MM.1S (cell line): ENCODE results near the gene TMEM115.
A peak's percentile ranks its signal among the peaks of the same experiment; 100 is the strongest.

Source experiments
- DNase-seq: peaks from one replicate; pipeline ENCODE4 v3.0.0-alpha.2; 2015
- H2AFZ ChIP-seq: fragments of 300-600 bp; sonication (generic); 2 replicates; pipeline ENCODE4 v1.6.0; 2016; ENCODE audit warnings: antibody characterized with exemption, low read length
- H3F3A ChIP-seq: fragments of 300-600 bp; sonication (generic); 2 replicates; pipeline ENCODE4 v1.6.1; 2016; ENCODE audit warnings: mild to moderate bottlenecking, antibody characterized with exemption, low read length, moderate library complexity, mixed read lengths; ENCODE audit not compliant: insufficient read depth
- H3K27ac ChIP-seq: fragments of 300-600 bp; sonication (generic); 2 replicates; pipeline ENCODE4 v1.5.1; 2016; ENCODE audit warnings: mild to moderate bottlenecking, low read length
- H3K27me3 ChIP-seq: fragments of 300-600 bp; sonication (generic); replicated peaks from 2 replicates; pipeline ENCODE4 v1.6.0; 2016; ENCODE audit warnings: low read length; ENCODE audit not compliant: insufficient read depth
- H3K36me3 ChIP-seq: fragments of 300-600 bp; sonication (generic); replicated peaks from 2 replicates; pipeline ENCODE4 v1.6.1; 2016; ENCODE audit warnings: mild to moderate bottlenecking, low read length, mixed read lengths; ENCODE audit not compliant: insufficient read depth
- H3K4me1 ChIP-seq: fragments of 300-600 bp; sonication (generic); 2 replicates; pipeline ENCODE4 v1.6.1; 2016; ENCODE audit warnings: low read length, mixed read lengths
- H3K4me2 ChIP-seq: fragments of 300-600 bp; sonication (generic); 2 replicates; pipeline ENCODE4 v1.6.0; 2016; ENCODE audit warnings: low read depth, low read length
- H3K4me3 ChIP-seq: fragments of 300-600 bp; sonication (generic); 2 replicates; pipeline ENCODE4 v1.5.1; 2016; ENCODE audit warnings: low read length, mixed read lengths
- H3K79me2 ChIP-seq: fragments of 300-600 bp; sonication (generic); 2 replicates; pipeline ENCODE4 v1.6.1; 2016; ENCODE audit warnings: mixed run types, low read length, mixed read lengths
- H3K9ac ChIP-seq: fragments of 300-600 bp; sonication (generic); 2 replicates; pipeline ENCODE4 v1.6.1; 2016; ENCODE audit warnings: low read length, mixed read lengths
- H3K9me2 ChIP-seq: fragments of 300-600 bp; sonication (generic); replicated peaks from 2 replicates; pipeline ENCODE4 v1.6.1; 2016; ENCODE audit warnings: mild to moderate bottlenecking, low read length, mixed read lengths; ENCODE audit not compliant: insufficient read depth
- H3K9me3 ChIP-seq: fragments of 300-600 bp; sonication (generic); replicated peaks from 2 replicates; pipeline ENCODE4 v1.6.1; 2016; ENCODE audit warnings: mild to moderate bottlenecking, low read length, mixed read lengths; ENCODE audit not compliant: insufficient read depth
- H4K20me1 ChIP-seq: fragments of 300-600 bp; sonication (generic); 2 replicates; pipeline ENCODE4 v1.6.1; 2016; ENCODE audit warnings: mild to moderate bottlenecking, low read length, moderate library complexity, mixed read lengths; ENCODE audit not compliant: insufficient read depth
- EZH2 ChIP-seq: fragments of 300-600 bp; sonication (generic); optimal IDR thresholded peaks from 2 replicates; pipeline ENCODE3; 2017; ENCODE audit warnings: low read depth, mild to moderate bottlenecking, antibody characterized with exemption, low read length, mixed read lengths
- EZH2phosphoT487 ChIP-seq: fragments of 300-600 bp; sonication (generic); IDR thresholded peaks from 2 replicates; pipeline ENCODE4 v1.6.1; 2018; ENCODE audit warnings: antibody characterized with exemption, low read length
- TF ChIP-seq, protein P1 (sequence below): fragments of 300-600 bp; sonication (generic); IDR thresholded peaks from 2 replicates; pipeline ENCODE4 v1.5.1; 2016; ENCODE audit warnings: antibody characterized with exemption, low read length, mixed read lengths

The TMEM115 gene

DNA sequence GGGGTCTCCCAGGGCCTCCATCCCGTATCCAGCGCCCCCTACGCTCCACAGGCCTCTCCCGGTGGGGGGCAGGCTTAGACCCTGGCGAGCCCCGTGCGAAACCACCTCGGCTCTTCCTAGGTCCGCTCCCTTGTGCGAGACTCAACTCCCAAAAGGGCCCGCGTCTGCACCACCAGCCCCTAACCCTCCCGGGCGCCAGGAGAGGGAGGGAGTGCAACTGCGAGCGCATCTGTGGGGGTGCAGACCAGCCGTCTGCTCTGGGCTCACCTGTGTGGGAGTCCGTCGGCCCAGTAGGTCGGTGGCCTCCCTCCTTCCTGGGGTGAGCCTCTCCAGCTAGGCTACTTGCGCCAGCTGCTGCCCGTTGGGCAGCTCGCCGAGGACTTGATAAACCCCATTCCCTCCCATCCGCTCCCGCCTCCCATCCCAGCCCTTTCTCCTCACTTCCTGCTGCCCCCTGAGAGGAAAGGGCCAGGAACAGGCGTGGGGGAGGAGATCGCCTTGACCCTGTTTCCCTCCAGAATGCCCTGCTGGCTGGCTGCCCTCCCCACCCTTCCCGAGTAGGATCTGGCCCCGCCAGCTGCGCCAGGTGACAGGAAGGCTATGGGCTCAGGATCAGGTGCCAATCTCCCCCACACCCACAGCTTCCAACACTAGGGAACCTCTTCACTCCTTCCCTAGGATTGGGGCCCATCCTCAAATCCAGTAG, 36.8 kb downstream of the TMEM115 start, which contains the start of gene HYAL2:
TSS of gene HYAL2 (minus strand) at position 360 of the 706 bp plus-strand sequence. CDS start 2,256 bp downstream, outside the sequence.
- no peaks in the 10 kb centered on the region for H4K20me1 ChIP-seq
- peak within 1 kb of the TSS; percentile 75 for H3K4me2 ChIP-seq
- DNase-seq: no peak
- no peaks in the 10 kb centered on the region for H3F3A ChIP-seq
- TF ChIP-seq EZH2phosphoT487: no peak
- no peak for TF ChIP-seq EZH2
- TF ChIP-seq, protein P1, sequence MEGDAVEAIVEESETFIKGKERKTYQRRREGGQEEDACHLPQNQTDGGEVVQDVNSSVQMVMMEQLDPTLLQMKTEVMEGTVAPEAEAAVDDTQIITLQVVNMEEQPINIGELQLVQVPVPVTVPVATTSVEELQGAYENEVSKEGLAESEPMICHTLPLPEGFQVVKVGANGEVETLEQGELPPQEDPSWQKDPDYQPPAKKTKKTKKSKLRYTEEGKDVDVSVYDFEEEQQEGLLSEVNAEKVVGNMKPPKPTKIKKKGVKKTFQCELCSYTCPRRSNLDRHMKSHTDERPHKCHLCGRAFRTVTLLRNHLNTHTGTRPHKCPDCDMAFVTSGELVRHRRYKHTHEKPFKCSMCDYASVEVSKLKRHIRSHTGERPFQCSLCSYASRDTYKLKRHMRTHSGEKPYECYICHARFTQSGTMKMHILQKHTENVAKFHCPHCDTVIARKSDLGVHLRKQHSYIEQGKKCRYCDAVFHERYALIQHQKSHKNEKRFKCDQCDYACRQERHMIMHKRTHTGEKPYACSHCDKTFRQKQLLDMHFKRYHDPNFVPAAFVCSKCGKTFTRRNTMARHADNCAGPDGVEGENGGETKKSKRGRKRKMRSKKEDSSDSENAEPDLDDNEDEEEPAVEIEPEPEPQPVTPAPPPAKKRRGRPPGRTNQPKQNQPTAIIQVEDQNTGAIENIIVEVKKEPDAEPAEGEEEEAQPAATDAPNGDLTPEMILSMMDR: no peak
- 0 out of 2 replicates have a peak, but pooled peaks cover 7% of the 10 kb centered on the region for H3K4me1 ChIP-seq
- peak within 1 kb of the TSS; percentile 80 for H3K27ac ChIP-seq
- peak within 1 kb of the TSS; percentile 95 for H3K9ac ChIP-seq
- peak within 1 kb of the TSS; percentile 91 for H2AFZ ChIP-seq
- H3K27me3 ChIP-seq: no peaks in the 10 kb centered on the region
- H3K36me3 ChIP-seq: no peaks in the 10 kb centered on the region
- peak within 1 kb of the TSS; percentile 83 for H3K4me3 ChIP-seq
- H3K9me2 ChIP-seq: no peaks in the 10 kb centered on the region
- no peaks in the 10 kb centered on the region for H3K9me3 ChIP-seq
- peaks cover 32% of the 10 kb centered on the region for H3K79me2 ChIP-seq

DNA sequence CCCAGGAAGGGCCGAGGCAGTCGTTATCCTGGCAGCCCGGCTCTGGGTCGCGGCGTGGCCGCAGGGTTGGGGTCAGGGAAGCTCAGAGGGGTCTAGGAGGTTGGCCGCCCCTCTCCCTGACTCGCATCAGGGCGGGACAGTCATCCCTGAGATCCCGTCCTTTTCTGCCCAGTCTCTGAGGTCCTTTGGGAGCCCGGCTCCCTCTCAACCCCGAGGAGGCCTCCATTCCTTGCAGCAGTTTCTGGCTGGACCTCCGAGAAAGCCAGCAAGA, 37.3 kb downstream of the TMEM115 start:
- no peaks in the 10 kb centered on the region for H3K9me3 ChIP-seq
- peak overlapping the region; percentile 95; the same call in 1 of the 2 replicates for H3K9ac ChIP-seq

DNA sequence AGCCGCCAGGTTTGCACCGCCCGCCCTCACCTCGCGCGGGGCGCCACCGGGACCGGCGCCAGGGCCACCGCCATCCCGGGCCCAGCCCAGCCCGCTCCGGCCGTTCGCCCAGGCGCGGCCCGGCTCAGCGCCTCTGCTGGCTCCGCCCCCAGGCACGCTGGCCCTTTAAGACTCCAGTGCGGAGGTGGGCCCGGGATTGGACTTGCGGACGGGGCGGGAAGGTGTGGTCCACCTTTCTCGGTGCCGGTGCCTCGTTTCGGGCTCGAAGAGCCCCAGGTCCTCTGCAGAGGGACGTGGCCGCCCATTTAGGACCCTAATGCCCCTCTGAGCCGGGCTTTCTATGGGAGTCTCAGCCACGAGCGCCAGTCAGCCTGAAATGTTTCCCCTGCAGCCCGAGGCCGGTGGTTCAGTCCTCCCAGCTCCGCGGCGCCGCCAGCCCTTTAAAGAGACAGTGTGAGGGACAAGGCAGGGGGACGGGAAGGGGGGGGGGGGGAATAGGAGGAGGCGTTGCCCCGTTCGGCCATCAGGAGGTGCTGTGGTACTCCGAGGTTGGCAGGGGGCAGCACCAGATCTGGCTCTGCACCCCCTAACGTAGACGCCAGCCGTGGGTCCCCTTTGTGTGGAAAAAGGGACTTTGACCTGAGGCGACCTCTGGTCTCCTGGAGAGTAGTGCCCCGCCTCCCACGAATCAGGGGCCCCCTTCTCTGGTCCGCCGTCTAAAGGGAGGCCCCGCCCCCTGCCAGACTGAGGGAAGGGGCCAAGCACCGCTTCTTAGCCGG, 37.8 kb downstream of the TMEM115 start:
- Histone ChIP-seq H2AFZ (peak overlapping the region; percentile 91), H3K4me3 (peak overlapping the region; percentile 83), H3K9me2 (no peaks in the 10 kb centered on the region), H3K4me2 (peak overlapping the region; percentile 75), H4K20me1 (no peaks in the 10 kb centered on the region), H3K9ac (peak overlapping the region; percentile 95), H3K4me1 (0 out of 2 replicates have a peak, but pooled peaks cover 8% of the 10 kb centered on the region), H3K9me3 (no peaks in the 10 kb centered on the region), H3K27me3 (no peaks in the 10 kb centered on the region), H3K79me2 (peaks cover 21% of the 10 kb centered on the region), H3K27ac (peak overlapping the region; percentile 80), H3K36me3 (no peaks in the 10 kb centered on the region), H3F3A (no peaks in the 10 kb centered on the region)
- TF ChIP-seq EZH2 (no peak), EZH2phosphoT487 (no peak)
- TF ChIP-seq, protein P1: peak; percentile 59
- DNase-seq: peak; percentile 89

More for the DNA sequence above, 37.3 kb downstream of the TMEM115 start:
- Histone ChIP-seq H3K9me2 (no peaks in the 10 kb centered on the region), H3F3A (no peaks in the 10 kb centered on the region), H4K20me1 (no peaks in the 10 kb centered on the region), H2AFZ (peak overlapping the region; percentile 91), H3K27me3 (no peaks in the 10 kb centered on the region), H3K4me2 (peak overlapping the region; percentile 75), H3K79me2 (peaks cover 27% of the 10 kb centered on the region), H3K4me3 (peak overlapping the region; percentile 83), H3K4me1 (0 out of 2 replicates have a peak, but pooled peaks cover 8% of the 10 kb centered on the region), H3K27ac (no peak overlapping the region), H3K36me3 (no peaks in the 10 kb centered on the region)
- no peak for TF ChIP-seq EZH2phosphoT487
- no peak for TF ChIP-seq EZH2
- TF ChIP-seq, protein P1: no peak
- no peak for DNase-seq
